K562 (cell line): ENCODE results near the gene YPEL1. TPM values are rescaled to one million over a fixed set of nuclear protein-coding genes. Genes with fewer than 3 reads are reported as not detected.

Experiments used
- ATAC-seq: fragments of 200-7000 bp; cut with Tn5 transposase; 3 replicates; pipeline ENCODE4 v1.9.1; 2020; ENCODE audit warnings: moderate library complexity
- BruUV-seq: library from RNA; stranded (reverse); fragments of 400-500 nt; replicated peaks from 2 replicates; lab custom pipeline; 2021; lab: Mats Ljungman, UMichigan
- CTCF ChIA-PET: fragments of 300-600 bp; formaldehyde crosslinking; extraction: SDS; loops from one replicate; lab custom pipeline; 2021; ENCODE audit warnings: low intra/inter-chr PET ratio; lab: Yijun Ruan, JAX
- POLR2A ChIA-PET: fragments of 300-600, 350-650 bp; sonication (Branson Sonifier 250); formaldehyde crosslinking; extraction: SDS; loops from one replicate; lab custom pipeline; 2021; ENCODE audit warnings: antibody characterized with exemption, inconsistent platforms; lab: Yijun Ruan, JAX
- DNase-seq, 4 experiments: peaks; one replicate each; pipeline versions ENCODE4 v3.0.0 to v3.0.0-alpha.2; 2011 to 2018; ENCODE audit warnings: low spot score in 3 of 4, mixed read lengths in 3 of 4; ENCODE audit errors: extremely low read depth in 1 of 4
- FAIRE-seq: peaks from 2 replicates; lab custom pipeline; 2011; peaks lifted over from hg19 to GRCh38; lab: Jason Lieb, UNC
- H2AFZ ChIP-seq: 2 replicates; pipeline ENCODE4 v1.6.0; 2011; ENCODE audit warnings: low read depth, low read length, control low read depth, inconsistent platforms
- H3K27ac ChIP-seq: fragments of 200-600 bp; 3 replicates; pipeline ENCODE4 v1.8.0; 2011; ENCODE audit warnings: low read depth, mild to moderate bottlenecking, control low read depth, inconsistent platforms, low read length, moderate library complexity, mixed read lengths; ENCODE audit errors: extremely low read depth
- H3K27me3 ChIP-seq, 2 experiments: fragments of 300-600 bp in 1 of 2; 2 replicates in 1 of 2; 3 replicates in 1 of 2; pipeline versions ENCODE4 v1.6.0 to v1.8.0; 2011; ENCODE audit warnings: inconsistent platforms in 2 of 2, low read length in 2 of 2, mild to moderate bottlenecking in 1 of 2, mixed read lengths in 1 of 2, moderate library complexity in 1 of 2; ENCODE audit not compliant: control insufficient read depth in 2 of 2, insufficient read depth in 2 of 2
- H3K36me3 ChIP-seq: fragments of 300-600 bp; 3 replicates; pipeline ENCODE4 v1.8.0; 2011; ENCODE audit warnings: mild to moderate bottlenecking, low read length, inconsistent platforms; ENCODE audit not compliant: control insufficient read depth, insufficient read depth
- H3K4me1 ChIP-seq, 2 experiments: fragments of 200-600 bp in 1 of 2; replicated peaks in 1 of 2; 2 replicates in 1 of 2; 3 replicates in 1 of 2; pipeline versions ENCODE4 v1.5.1 to v1.8.0; 2011; ENCODE audit warnings: inconsistent platforms in 2 of 2, low read length in 2 of 2, mild to moderate bottlenecking in 1 of 2, mixed read lengths in 1 of 2, moderate library complexity in 1 of 2; ENCODE audit not compliant: control insufficient read depth in 2 of 2, insufficient read depth in 2 of 2
- H3K4me2 ChIP-seq: 2 replicates; pipeline ENCODE4 v1.6.1; 2011; ENCODE audit warnings: low read length, control low read depth, inconsistent platforms, mixed read lengths; ENCODE audit not compliant: insufficient read depth
- H3K4me3 ChIP-seq: fragments of 200-600 bp; sonication (generic), shearing (Covaris generic); 2 replicates; pipeline ENCODE4 v1.5.1; 2016; ENCODE audit warnings: control low read depth, inconsistent platforms
- H3K79me2 ChIP-seq: fragments of 200-600 bp; 3 replicates; pipeline ENCODE4 v1.8.0; 2011; ENCODE audit warnings: low read length, inconsistent platforms; ENCODE audit not compliant: control insufficient read depth, insufficient read depth
- H3K9ac ChIP-seq, 2 experiments: 2 replicates each; pipeline versions ENCODE4 v1.6.0 to v1.6.1; 2011; ENCODE audit warnings: low read depth in 2 of 2, low read length in 2 of 2, control low read depth in 1 of 2, inconsistent platforms in 1 of 2, mild to moderate bottlenecking in 1 of 2, mixed read lengths in 1 of 2; ENCODE audit not compliant: insufficient read depth in 1 of 2
- H3K9me1 ChIP-seq: one replicate; pipeline ENCODE4 v1.6.0; 2011; ENCODE audit warnings: inconsistent platforms, mild to moderate bottlenecking, low read length, moderate library complexity; ENCODE audit not compliant: control insufficient read depth, insufficient read depth
- H3K9me3 ChIP-seq: replicated peaks from 2 replicates; pipeline ENCODE4 v1.5.1; 2011; ENCODE audit warnings: low read depth, low read length, inconsistent platforms; ENCODE audit not compliant: control insufficient read depth, insufficient read depth
- H4K20me1 ChIP-seq: replicated peaks from 2 replicates; pipeline ENCODE4 v1.6.1; 2011; ENCODE audit warnings: low read length, inconsistent platforms, mixed read lengths; ENCODE audit not compliant: control insufficient read depth, insufficient read depth
- ATF2 ChIP-seq: sonication (generic); formaldehyde crosslinking; IDR thresholded peaks from 2 replicates; pipeline ENCODE4 v1.8.1; 2022; ENCODE audit warnings: missing genetic modification reagents
- BHLHE40 ChIP-seq: IDR thresholded peaks from 2 replicates; pipeline ENCODE4 v1.6.1; 2011; ENCODE audit warnings: low read length, improper control_type of control experiment
- DIDO1 ChIP-seq: fragments of 450-650 bp; IDR thresholded peaks from 2 replicates; pipeline ENCODE4 v1.6.1; 2016; ENCODE audit warnings: low read depth, missing biosample characterization, missing genetic modification characterization
- HDAC3 ChIP-seq: fragments of 450-650 bp; IDR thresholded peaks from 2 replicates; pipeline ENCODE4 v1.6.1; 2018; ENCODE audit warnings: borderline replicate concordance, mild to moderate bottlenecking, moderate library complexity; ENCODE audit not compliant: partially characterized antibody
- HINFP ChIP-seq: fragments of 450-650 bp; conservative IDR thresholded peaks from 2 replicates; pipeline ENCODE4 v1.6.1; 2016; ENCODE audit warnings: missing genetic modification characterization, low read depth, mild to moderate bottlenecking, control low read depth, missing compliant biosample characterization
- POLR2B ChIP-seq: fragments of 450-650 bp; IDR thresholded peaks from 2 replicates; pipeline ENCODE4 v1.6.1; 2018; ENCODE audit warnings: low read depth; ENCODE audit not compliant: partially characterized antibody
- POLR2H ChIP-seq: IDR thresholded peaks from 2 replicates; pipeline ENCODE4 v1.6.1; 2016; ENCODE audit warnings: missing genetic modification characterization, low read depth, mild to moderate bottlenecking, control low read depth, missing compliant biosample characterization, moderate library complexity
- SAFB2 ChIP-seq: fragments of 200-400 bp; formaldehyde crosslinking; IDR thresholded peaks from 2 replicates; pipeline ENCODE4 v1.6.1; 2018; ENCODE audit warnings: borderline replicate concordance, low read length, low read depth, moderate library complexity; ENCODE audit not compliant: severe bottlenecking
- SMAD2 ChIP-seq: fragments of 150-350 bp; IDR thresholded peaks from 2 replicates; pipeline ENCODE4 v1.6.1; 2014; ENCODE audit warnings: low read depth, mild to moderate bottlenecking, low read length
- SPI1 ChIP-seq: IDR thresholded peaks from 2 replicates; pipeline ENCODE4 v1.6.1; 2011; ENCODE audit warnings: low read depth, low read length, control low read depth, borderline replicate concordance
- ZNF316 ChIP-seq: fragments of 450-650 bp; IDR thresholded peaks from 2 replicates; pipeline ENCODE4 v1.6.1; 2016
- WGBS: fragments of 100-300 bp; shearing (Covaris generic); methylation state at CpG from one replicate; pipeline ENCODE4 v1.1.6; 2016; ENCODE audit warnings: low coverage, mixed read lengths; ENCODE audit not compliant: insufficient coverage; ENCODE audit errors: missing lambda C conversion rate; 5-methylcytosine and 5-hydroxymethylcytosine counted together
- in situ Hi-C: fragments of 300-500 bp; cut with MboI; formaldehyde crosslinking; loops from 4 replicates; pipeline ENCODE4 v1.15.0; 2018; ENCODE audit warnings: inconsistent platforms, mixed read lengths
- intact Hi-C: fragments of 100-400 bp; cut with micrococcal nuclease; formaldehyde crosslinking; loops from 2 replicates; pipeline ENCODE4 v1.14.2; 2022
- polyA plus RNA-seq, 8 experiments: library from polyadenylated mRNA; depleted of rRNA in 4 of 8; stranded (reverse) in 5 of 8; unstranded in 3 of 8; fragments of >200 nt; fragmentation: Nextera tagmentation in 2 of 8; fragmentation: Illumina TruSeq in 1 of 8; extraction: Ambion mirVana in 2 of 8; extraction: Trizol in 1 of 8; gene quantifications; 2 replicates each; pipeline versions ENCODE4 v1.2.1 to v1.2.3, GENCODE V29; 2011 to 2014; ENCODE audit warnings: inconsistent platforms in 1 of 8, missing spikeins in 1 of 8
- total RNA-seq, 7 experiments: library from RNA; depleted of rRNA in 6 of 7; stranded (reverse); fragments of >200 nt in 6 of 7; fragmentation: Illumina TruSeq in 2 of 7; extraction: Trizol in 2 of 7; gene quantifications; 2 replicates each; pipeline versions ENCODE4 v1.2.1 to v1.2.3, GENCODE V29; 2011 to 2021; ENCODE audit warnings: low replicate concordance in 1 of 7
- TF ChIP-seq, protein P1 (sequence below), 2 experiments: fragments of 450-650 bp; IDR thresholded peaks; 2 replicates each; pipeline ENCODE4 v1.6.1; 2016
- TF ChIP-seq, protein P2 (sequence below): fragments of 450-650 bp; IDR thresholded peaks from 2 replicates; pipeline ENCODE4 v1.6.1; 2016; ENCODE audit warnings: antibody characterized with exemption

Gene YPEL1
- total and polyA plus RNA-seq, 9 of the 15 experiments (the other 6 are each of a cell fraction or from before 2014, with no cell fraction given): 0.07 to 2.2 (median 0.46) TPM

GRCh38 chr22:21674638-21675245, 60.9 kb downstream of the YPEL1 start (continued):
- TF ChIP-seq HDAC3: no peak
- TF ChIP-seq SPI1: 0 out of 2 replicates have a peak, but pooled peaks have one; percentile 3
- no peak for TF ChIP-seq HINFP (tag)

DNA sequence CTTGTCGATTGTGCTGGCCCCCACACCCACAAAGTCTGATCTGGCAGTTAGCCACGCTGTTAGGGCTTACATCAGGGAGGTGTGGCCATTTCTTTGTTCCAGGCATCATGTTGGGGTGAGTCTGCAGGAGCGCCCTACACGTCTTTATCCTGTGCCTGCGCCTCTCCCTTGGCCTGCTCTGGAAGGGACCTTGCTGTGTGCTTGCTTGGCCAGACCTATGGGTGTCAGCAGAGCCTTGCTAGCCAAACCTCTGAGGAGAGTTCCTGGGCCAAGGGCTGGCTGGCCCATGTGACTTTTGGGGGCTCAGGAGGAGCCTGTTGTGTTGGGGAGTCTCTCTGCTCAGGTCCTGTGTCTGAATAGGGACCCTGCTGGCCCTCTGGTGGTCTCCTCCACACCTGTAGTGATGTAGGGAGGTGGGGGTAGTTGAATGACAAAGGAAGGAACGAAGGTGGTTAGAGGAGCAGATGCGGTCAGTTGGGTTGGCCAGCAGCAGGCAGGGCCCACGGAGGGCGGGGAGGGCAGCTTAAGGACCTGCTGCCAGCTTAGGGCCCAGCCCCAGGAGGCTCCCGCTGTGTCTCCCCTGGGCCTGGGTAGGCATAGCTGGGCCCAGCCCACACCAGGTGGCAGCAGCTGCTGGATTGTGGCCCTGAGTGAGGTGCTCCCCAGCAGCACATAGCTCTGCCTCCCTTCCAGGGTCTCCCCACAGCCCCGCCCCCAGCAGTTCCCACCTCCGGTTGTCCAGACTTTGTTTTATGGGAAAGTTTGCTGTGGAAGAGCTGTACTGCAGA, 61.9 kb downstream of the YPEL1 start:
- FAIRE-seq (no peak), ATAC-seq (peak; percentile 44), DNase-seq (peak in 1 of 4 experiments; percentile 66)
- ChIA-PET POLR2A (interaction anchor here (0.6 to 2.6 kb wide), 13 partner anchors 9 to 180 kb away, joined by 3 to 34 read pairs (median 4); partner anchors contain the start of genes PPIL2 and SDF2L1), CTCF (interaction anchor here (0.6 to 1.1 kb wide), 2 partner anchors 265 to 279 kb away, joined by 3 read pairs; partner anchors contain the start of gene PPM1F)
- Histone ChIP-seq H4K20me1 (peaks cover 14% of the 10 kb centered on the region), H3K36me3 (peaks cover 77% of the 10 kb centered on the region), H3K4me3 (no peak overlapping the region), H3K9me3 (no peaks in the 10 kb centered on the region), H2AFZ (no peak overlapping the region), H3K79me2 (peaks cover 8% of the 10 kb centered on the region), H3K4me1 (peaks cover 0 to 16% of the 10 kb centered on the region in 2 experiments; a peak in 2 of 5 replicates), H3K27me3 (no peaks in the 10 kb centered on the region), H3K4me2 (no peak overlapping the region), H3K9ac (peak overlapping the region in 1 of 2 experiments; percentile 55; a peak in 2 of 4 replicates), H3K9me1 (peaks cover 8% of the 10 kb centered on the region), H3K27ac (no peak overlapping the region)
- in situ Hi-C loops: loop anchor here (25.0 kb wide), 1 partner anchor 1336 kb away; no protein-coding TSS in a partner anchor
- intact Hi-C loops: no loop called here
- BruUV-seq: no TSS peak
- WGBS: 91% methylated on average over 12 of the region's 12 CpGs
- TF ChIP-seq POLR2B (no peak), POLR2H (tag) (no peak), SMAD2 (no peak), ATF2 (no peak), BHLHE40 (no peak), DIDO1 (tag) (no peak), SAFB2 (no peak), ZNF316 (no peak)
- TF ChIP-seq, protein P1, sequence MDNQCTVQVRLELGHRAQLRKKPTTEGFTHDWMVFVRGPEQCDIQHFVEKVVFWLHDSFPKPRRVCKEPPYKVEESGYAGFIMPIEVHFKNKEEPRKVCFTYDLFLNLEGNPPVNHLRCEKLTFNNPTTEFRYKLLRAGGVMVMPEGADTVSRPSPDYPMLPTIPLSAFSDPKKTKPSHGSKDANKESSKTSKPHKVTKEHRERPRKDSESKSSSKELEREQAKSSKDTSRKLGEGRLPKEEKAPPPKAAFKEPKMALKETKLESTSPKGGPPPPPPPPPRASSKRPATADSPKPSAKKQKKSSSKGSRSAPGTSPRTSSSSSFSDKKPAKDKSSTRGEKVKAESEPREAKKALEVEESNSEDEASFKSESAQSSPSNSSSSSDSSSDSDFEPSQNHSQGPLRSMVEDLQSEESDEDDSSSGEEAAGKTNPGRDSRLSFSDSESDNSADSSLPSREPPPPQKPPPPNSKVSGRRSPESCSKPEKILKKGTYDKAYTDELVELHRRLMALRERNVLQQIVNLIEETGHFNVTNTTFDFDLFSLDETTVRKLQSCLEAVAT (IDR thresholded peaks at IDR 0.05): no peak
- TF ChIP-seq, protein P2, sequence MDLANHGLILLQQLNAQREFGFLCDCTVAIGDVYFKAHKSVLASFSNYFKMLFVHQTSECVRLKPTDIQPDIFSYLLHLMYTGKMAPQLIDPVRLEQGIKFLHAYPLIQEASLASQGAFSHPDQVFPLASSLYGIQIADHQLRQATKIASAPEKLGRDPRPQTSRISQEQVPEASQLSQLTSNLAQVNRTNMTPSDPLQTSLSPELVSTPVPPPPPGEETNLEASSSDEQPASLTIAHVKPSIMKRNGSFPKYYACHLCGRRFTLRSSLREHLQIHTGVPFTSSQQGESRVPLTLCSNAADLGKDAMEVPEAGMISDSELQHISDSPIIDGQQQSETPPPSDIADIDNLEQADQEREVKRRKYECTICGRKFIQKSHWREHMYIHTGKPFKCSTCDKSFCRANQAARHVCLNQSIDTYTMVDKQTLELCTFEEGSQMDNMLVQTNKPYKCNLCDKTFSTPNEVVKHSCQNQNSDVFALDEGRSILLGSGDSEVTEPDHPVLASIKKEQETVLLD: no peak
